ENCODE results near the gene MEGF6. TPM values are rescaled to one million over a fixed set of nuclear protein-coding genes. Genes with fewer than 3 reads are reported as not detected.

MEGF6 gene
- total RNA-seq, 1 donor from 2014 or later = 1.3 TPM

DNA sequence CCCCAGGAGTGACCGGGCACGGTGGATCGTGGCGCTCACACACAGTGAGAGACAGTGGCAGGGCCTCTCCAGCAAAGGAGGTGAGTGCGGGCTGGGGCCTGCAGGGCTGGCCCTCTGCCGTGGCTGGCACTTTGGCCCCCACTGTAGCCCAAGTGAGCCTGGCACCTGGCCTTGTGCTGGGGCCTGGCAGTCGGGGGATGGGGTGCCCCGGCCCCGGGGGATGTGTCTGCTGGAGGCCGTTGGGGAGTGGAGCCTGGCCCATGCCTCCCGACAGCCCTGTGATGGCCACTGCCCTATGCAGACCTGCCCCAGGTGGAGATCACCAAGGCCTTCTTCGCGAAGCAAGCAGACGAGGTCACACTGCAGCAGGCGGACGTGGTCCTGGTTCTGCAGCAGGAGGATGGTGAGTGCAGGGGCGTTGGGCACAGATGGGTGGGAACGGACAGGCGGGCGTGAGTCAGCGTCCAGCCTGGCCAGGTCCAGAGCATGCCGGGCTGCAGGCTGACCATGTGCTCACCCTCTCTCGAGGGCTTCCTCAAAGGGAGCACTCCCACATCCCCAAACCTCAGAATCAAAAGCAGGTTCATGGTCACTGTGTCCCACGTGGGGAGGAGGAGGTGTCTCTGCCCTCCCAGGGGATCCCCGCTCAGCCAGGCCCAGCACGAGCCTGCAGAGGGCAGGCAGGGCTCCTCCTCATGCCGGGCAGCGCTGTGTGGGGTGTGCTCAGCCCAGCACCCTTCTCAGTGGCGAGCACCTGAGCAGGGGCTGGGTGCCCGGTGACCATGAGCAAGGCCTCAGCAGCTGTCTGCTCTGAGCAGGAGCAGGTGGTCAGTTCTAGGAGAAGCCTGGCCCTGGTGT lies 131.6 kb downstream of the MEGF6 start:
- DNase-seq (ENCODE audit: low read depth) (no peak), FAIRE-seq (no peak)
- TF ChIP-seq, protein P1, sequence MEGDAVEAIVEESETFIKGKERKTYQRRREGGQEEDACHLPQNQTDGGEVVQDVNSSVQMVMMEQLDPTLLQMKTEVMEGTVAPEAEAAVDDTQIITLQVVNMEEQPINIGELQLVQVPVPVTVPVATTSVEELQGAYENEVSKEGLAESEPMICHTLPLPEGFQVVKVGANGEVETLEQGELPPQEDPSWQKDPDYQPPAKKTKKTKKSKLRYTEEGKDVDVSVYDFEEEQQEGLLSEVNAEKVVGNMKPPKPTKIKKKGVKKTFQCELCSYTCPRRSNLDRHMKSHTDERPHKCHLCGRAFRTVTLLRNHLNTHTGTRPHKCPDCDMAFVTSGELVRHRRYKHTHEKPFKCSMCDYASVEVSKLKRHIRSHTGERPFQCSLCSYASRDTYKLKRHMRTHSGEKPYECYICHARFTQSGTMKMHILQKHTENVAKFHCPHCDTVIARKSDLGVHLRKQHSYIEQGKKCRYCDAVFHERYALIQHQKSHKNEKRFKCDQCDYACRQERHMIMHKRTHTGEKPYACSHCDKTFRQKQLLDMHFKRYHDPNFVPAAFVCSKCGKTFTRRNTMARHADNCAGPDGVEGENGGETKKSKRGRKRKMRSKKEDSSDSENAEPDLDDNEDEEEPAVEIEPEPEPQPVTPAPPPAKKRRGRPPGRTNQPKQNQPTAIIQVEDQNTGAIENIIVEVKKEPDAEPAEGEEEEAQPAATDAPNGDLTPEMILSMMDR (IDR thresholded peaks at IDR 0.05; ENCODE audit: insufficient read depth, low read length, severe bottlenecking) = no peak
- Histone ChIP-seq H3K4me3 (ENCODE audit: low read depth, low read length) (no peak overlapping the region), H3K36me3 (ENCODE audit: control insufficient read depth, insufficient read depth, low read length) (peaks cover 5% of the 10 kb centered on the region), H3K27me3 (ENCODE audit: control insufficient read depth, insufficient read depth, low read length) (no peaks in the 10 kb centered on the region)

DNA sequence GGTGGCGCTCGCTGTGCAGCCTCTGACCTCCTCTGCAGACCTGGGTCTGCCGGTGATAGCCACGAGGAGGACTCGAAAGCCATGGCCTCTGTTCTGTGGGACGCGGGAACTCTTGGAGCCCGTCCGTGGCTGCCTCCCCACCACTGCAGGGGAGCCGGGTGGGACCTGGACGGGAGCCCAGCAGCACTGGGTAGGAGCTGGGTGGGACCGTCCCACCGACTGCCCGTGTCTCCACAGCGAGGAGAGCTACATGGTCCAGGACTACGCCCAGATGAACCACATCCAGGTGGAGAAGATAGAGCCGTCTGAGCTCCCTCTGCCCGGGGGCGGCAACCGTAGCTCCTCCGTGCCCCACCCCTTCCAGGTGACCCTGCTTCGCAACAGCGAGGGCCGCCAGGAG lies 133.1 kb downstream of the MEGF6 start:
- DNase-seq (ENCODE audit: low read depth) = no peak
- Histone ChIP-seq H3K27me3 (ENCODE audit: control insufficient read depth, insufficient read depth, low read length) (no peaks in the 10 kb centered on the region), H3K4me3 (ENCODE audit: low read depth, low read length) (no peak overlapping the region), H3K36me3 (ENCODE audit: control insufficient read depth, insufficient read depth, low read length) (peaks cover 5% of the 10 kb centered on the region)
- TF ChIP-seq, protein P1 (IDR thresholded peaks at IDR 0.05; ENCODE audit: insufficient read depth, low read length, severe bottlenecking) = no peak
- FAIRE-seq = no peak

DNA sequence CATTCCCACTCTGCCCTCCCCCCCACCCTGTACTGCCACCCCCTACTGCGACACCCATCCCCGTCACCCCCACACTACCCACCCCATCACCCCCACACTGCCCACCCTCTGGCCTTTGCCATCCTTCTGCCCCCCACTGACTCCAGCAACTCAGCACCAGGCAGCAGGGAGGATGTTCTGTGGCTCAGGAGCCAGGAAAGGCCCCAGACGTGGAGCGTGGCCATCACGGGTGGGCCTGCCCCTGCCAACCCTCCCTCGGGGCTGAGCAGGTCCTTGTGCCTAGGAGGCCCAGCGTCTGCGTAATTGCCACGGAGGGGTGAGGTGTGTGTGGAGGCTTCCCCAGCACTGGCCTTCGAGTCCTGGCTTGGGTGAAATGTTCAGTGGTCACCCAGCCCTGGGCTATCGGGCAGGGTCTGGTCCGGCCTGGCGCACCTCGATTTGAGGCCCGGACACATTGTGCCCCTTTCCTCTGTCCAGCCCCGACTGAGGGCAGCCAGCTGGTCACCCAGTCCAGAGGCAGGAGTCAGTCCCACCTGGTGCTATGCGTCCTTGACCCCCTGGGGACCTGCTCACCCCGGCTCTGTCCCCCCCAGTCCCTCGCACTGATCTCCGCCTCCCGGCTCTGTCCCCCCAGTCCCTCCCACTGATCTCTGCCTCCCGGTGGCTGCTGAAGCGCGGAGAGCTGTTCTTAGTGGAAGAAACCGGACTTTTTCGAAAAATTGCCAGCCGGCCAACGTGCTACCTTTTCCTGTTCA lies 133.9 kb downstream of the MEGF6 start:
- TF ChIP-seq, protein P1 (IDR thresholded peaks at IDR 0.05; ENCODE audit: insufficient read depth, low read length, severe bottlenecking) = no peak
- FAIRE-seq = no peak

DNA sequence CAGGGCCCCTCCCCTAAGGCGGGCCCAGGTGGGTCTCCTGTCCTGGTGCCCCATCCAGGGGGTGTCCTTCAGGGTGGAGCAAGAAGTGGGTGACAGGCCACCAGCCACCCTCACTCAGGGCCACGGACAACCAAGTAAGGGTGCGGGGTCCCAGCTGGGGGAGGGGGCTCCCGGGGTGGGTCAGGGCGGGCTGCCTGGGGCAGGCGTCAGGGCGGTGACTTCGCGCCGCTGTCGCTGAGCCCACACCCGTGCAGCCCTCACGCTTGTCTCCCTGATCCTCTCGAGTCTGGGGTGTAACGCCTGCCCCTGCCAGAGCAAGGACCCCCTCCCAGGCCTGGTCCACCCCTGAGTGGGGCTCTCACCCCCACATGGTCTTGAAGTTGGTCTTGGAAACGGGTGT lies 134.6 kb downstream of the MEGF6 start:
- Histone ChIP-seq H3K27me3 (ENCODE audit: control insufficient read depth, insufficient read depth, low read length) (no peaks in the 10 kb centered on the region), H3K4me3 (ENCODE audit: low read depth, low read length) (no peak overlapping the region), H3K36me3 (ENCODE audit: control insufficient read depth, insufficient read depth, low read length) (peaks cover 5% of the 10 kb centered on the region)
- TF ChIP-seq, protein P1 (IDR thresholded peaks at IDR 0.05; ENCODE audit: insufficient read depth, low read length, severe bottlenecking) = no peak
- FAIRE-seq (no peak), DNase-seq (ENCODE audit: low read depth) (no peak)

More for the DNA sequence above, 133.9 kb downstream of the MEGF6 start:
- no peak for DNase-seq (ENCODE audit: low read depth)
- Histone ChIP-seq H3K27me3 (ENCODE audit: control insufficient read depth, insufficient read depth, low read length) (no peaks in the 10 kb centered on the region), H3K36me3 (ENCODE audit: control insufficient read depth, insufficient read depth, low read length) (peaks cover 5% of the 10 kb centered on the region), H3K4me3 (ENCODE audit: low read depth, low read length) (no peak overlapping the region)

DNA sequence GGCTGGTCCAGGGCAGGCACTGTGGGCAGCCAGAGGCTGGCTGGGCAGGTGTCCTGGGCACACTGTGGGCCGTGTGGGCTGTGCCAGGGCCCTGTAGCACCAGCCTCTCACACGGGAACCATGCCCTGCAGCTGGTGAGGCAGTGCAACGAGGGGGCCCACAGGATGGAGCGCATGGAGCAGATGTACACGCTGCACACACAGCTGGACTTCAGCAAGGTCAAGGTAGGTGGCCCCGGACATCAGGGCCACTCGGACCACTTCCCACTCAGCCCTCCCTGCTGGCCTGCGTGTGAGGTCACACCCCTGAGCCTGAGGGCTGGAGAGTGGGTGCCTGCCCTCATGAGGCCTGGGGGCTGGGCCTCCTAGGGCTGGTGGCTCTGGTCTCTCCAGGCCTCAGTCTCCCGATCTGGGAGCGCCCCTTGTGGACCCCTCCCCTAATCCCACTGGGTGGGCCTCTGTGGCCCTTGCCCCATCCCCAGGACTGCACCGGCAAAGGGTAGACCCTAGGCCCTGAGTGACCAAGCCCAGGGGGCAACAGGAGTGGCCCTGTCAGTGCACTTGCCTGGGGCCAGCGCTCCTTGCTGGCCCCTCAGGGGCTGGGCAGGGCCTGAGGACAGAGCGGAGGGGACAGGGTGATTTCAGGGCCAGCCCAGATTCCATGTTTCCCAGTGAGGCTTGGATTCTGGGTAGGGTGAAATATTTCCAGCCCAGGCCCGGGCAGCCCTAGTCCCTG lies 135.3 kb downstream of the MEGF6 start:
- H3K27me3 ChIP-seq (ENCODE audit: control insufficient read depth, insufficient read depth, low read length) = no peaks in the 10 kb centered on the region
- peaks cover 5% of the 10 kb centered on the region for H3K36me3 ChIP-seq (ENCODE audit: control insufficient read depth, insufficient read depth, low read length)
- FAIRE-seq (no peak), DNase-seq (ENCODE audit: low read depth) (no peak)
- no peak overlapping the region for H3K4me3 ChIP-seq (ENCODE audit: low read depth, low read length)
- TF ChIP-seq, protein P1 (IDR thresholded peaks at IDR 0.05; ENCODE audit: insufficient read depth, low read length, severe bottlenecking) = no peak
